Measurements from ENCODE around the gene LILRA1. TPM values are rescaled to one million over a fixed set of nuclear protein-coding genes. Genes with fewer than 3 reads are reported as not detected.

The LILRA1 gene
- polyA plus RNA-seq, 1 experiment = not detected

- no peak for TF ChIP-seq CTCF (IDR thresholded peaks at IDR 0.05; ENCODE audit: low read depth, low read length)
- Histone ChIP-seq H3K27ac (ENCODE audit: low read depth, low read length) (no peak overlapping the region), H3K4me3 (ENCODE audit: low read depth, low read length) (no peak overlapping the region), H3K9me3 (ENCODE audit: control insufficient read depth, insufficient read depth, low read length) (peaks cover 41% of the 10 kb centered on the region), H3K27me3 (ENCODE audit: control insufficient read depth, insufficient read depth, low read length) (no peaks in the 10 kb centered on the region)
- no peak for DNase-seq (ENCODE audit: low read depth, low spot score)
- ChIA-PET POLR2A (no interaction called here), CTCF (no interaction called here)
These were observed 15.4 kb downstream of the LILRA1 start for GRCh38 chr19:54608792-54609191.

GRCh38 chr19:54609356-54609791, 15.9 kb downstream of the LILRA1 start:
- no peak for TF ChIP-seq CTCF (IDR thresholded peaks at IDR 0.05; ENCODE audit: low read depth, low read length)
- Histone ChIP-seq H3K9me3 (ENCODE audit: control insufficient read depth, insufficient read depth, low read length) (peaks cover 41% of the 10 kb centered on the region), H3K27ac (ENCODE audit: low read depth, low read length) (no peak overlapping the region), H3K27me3 (ENCODE audit: control insufficient read depth, insufficient read depth, low read length) (no peaks in the 10 kb centered on the region), H3K4me3 (ENCODE audit: low read depth, low read length) (no peak overlapping the region)
- no peak for DNase-seq (ENCODE audit: low read depth, low spot score)
- ChIA-PET CTCF (no interaction called here), POLR2A (no interaction called here)

GRCh38 chr19:54612428-54612827, 19.0 kb downstream of the LILRA1 start:
- TF ChIP-seq CTCF (IDR thresholded peaks at IDR 0.05; ENCODE audit: low read depth, low read length) = no peak
- Histone ChIP-seq H3K27me3 (ENCODE audit: control insufficient read depth, insufficient read depth, low read length) (no peaks in the 10 kb centered on the region), H3K9me3 (ENCODE audit: control insufficient read depth, insufficient read depth, low read length) (peaks cover 29% of the 10 kb centered on the region), H3K4me3 (ENCODE audit: low read depth, low read length) (no peak overlapping the region), H3K27ac (ENCODE audit: low read depth, low read length) (no peak overlapping the region)
- DNase-seq (ENCODE audit: low read depth, low spot score) = no peak
- ChIA-PET POLR2A (no interaction called here), CTCF (no interaction called here)

GRCh38 chr19:54614726-54615125, 21.3 kb downstream of the LILRA1 start:
- no peak overlapping the region for H3K27ac ChIP-seq (ENCODE audit: low read depth, low read length)
- H3K9me3 ChIP-seq (ENCODE audit: control insufficient read depth, insufficient read depth, low read length) = peaks cover 10% of the 10 kb centered on the region
- ChIA-PET CTCF (no interaction called here), POLR2A (no interaction called here)
- no peak for DNase-seq (ENCODE audit: low read depth, low spot score)
- H3K27me3 ChIP-seq (ENCODE audit: control insufficient read depth, insufficient read depth, low read length) = no peaks in the 10 kb centered on the region
- TF ChIP-seq CTCF (IDR thresholded peaks at IDR 0.05; ENCODE audit: low read depth, low read length) = no peak
- no peak overlapping the region for H3K4me3 ChIP-seq (ENCODE audit: low read depth, low read length)

GRCh38 chr19:54616057-54616456, 22.6 kb downstream of the LILRA1 start:
- no peak for DNase-seq (ENCODE audit: low read depth, low spot score)
- Histone ChIP-seq H3K27ac (ENCODE audit: low read depth, low read length) (no peak overlapping the region), H3K9me3 (ENCODE audit: control insufficient read depth, insufficient read depth, low read length) (peaks cover 13% of the 10 kb centered on the region; the same call in 1 of the 2 replicates), H3K4me3 (ENCODE audit: low read depth, low read length) (no peak overlapping the region), H3K27me3 (ENCODE audit: control insufficient read depth, insufficient read depth, low read length) (no peaks in the 10 kb centered on the region)
- POLR2A ChIA-PET = no interaction called here
- TF ChIP-seq CTCF (IDR thresholded peaks at IDR 0.05; ENCODE audit: low read depth, low read length) = no peak
- CTCF ChIA-PET = no interaction called here

All from AG04450 (cell line).